Hepatocyte (in vitro differentiated cells): ENCODE measurements around the gene CDK19.

Source experiments
- CTCF ChIP-seq: fragments of 200-600 bp; sonication (generic); IDR thresholded peaks from 2 replicates; pipeline ENCODE4 v1.5.1; 2016; ENCODE audit warnings: antibody characterized with exemption, mild to moderate bottlenecking; ENCODE audit not compliant: poor library complexity
- EZH2phosphoT487 ChIP-seq: fragments of 200-600 bp; sonication (generic); IDR thresholded peaks from one replicate; pipeline ENCODE4 v1.6.1; 2018; ENCODE audit warnings: antibody characterized with exemption, mild to moderate bottlenecking, low read depth, moderate library complexity; ENCODE audit not compliant: unreplicated experiment, severe bottlenecking

- TF ChIP-seq CTCF: no peak
- no peak for TF ChIP-seq EZH2phosphoT487
These were observed 11.2 kb upstream of the CDK19 start for GRCh38 chr6:110826236-110827129.
